Subcutaneous abdominal adipose tissue (tissue), 5 donors: ENCODE data around the gene HSPA1B.
"Not testable (repeated sequence)": the region's sequence is repeated elsewhere in the genome, so short reads cannot be mapped to it uniquely, and the experiment has no call there.

Experiments
- H3K27ac ChIP-seq: one replicate; pipeline ENCODE4 v1.7.0; 2013; ENCODE audit warnings: low read depth, mild to moderate bottlenecking, inconsistent platforms, low read length, moderate library complexity
- H3K27me3 ChIP-seq, 5 donors: one replicate each; pipeline ENCODE4 v1.7.0; 2013; ENCODE audit warnings: low read length in 5 of 5, inconsistent platforms in 1 of 5; ENCODE audit not compliant: control insufficient read depth in 5 of 5, insufficient read depth in 4 of 5
- H3K36me3 ChIP-seq, 5 donors: one replicate each; pipeline ENCODE4 v1.7.0; 2013; ENCODE audit warnings: low read length in 5 of 5; ENCODE audit not compliant: control insufficient read depth in 5 of 5, insufficient read depth in 5 of 5
- H3K4me1 ChIP-seq, 5 donors: one replicate each; pipeline ENCODE4 v1.7.0; 2013; ENCODE audit warnings: low read length in 5 of 5, mild to moderate bottlenecking in 3 of 5, moderate library complexity in 1 of 5; ENCODE audit not compliant: control insufficient read depth in 5 of 5, insufficient read depth in 5 of 5
- H3K4me3 ChIP-seq, 5 donors: one replicate each; pipeline ENCODE4 v1.7.0; 2013; ENCODE audit warnings: low read length in 5 of 5, low read depth in 1 of 5
- H3K9ac ChIP-seq, 5 donors: one replicate each; pipeline ENCODE4 v1.7.0; 2013; ENCODE audit warnings: low read length in 5 of 5, mild to moderate bottlenecking in 4 of 5, moderate library complexity in 3 of 5
- H3K9me3 ChIP-seq, 5 donors: one replicate each; pipeline ENCODE4 v1.7.0; 2013; ENCODE audit warnings: low read length in 5 of 5; ENCODE audit not compliant: control insufficient read depth in 5 of 5
- donor health status: healthy.
- donor health status: healthy.
- donor health status: healthy.
- donor health status: healthy.
- donor health status: healthy.

HSPA1B gene

GRCh38 chr6:31864818-31865204 is 37.3 kb downstream of the HSPA1B start:
- Histone ChIP-seq H3K27me3 (peaks cover 0 to 8% (median 0%) of the 10 kb centered on the region in 5 donors), H3K9ac (no peak overlapping the region), H3K4me3 (no peak overlapping the region), H3K9me3 (no peaks in the 10 kb centered on the region), H3K27ac (no peak overlapping the region), H3K36me3 (peaks cover 0 to 15% (median 12%) of the 10 kb centered on the region in 5 donors), H3K4me1 (peaks cover 3 to 26% (median 22%) of the 10 kb centered on the region in 5 donors)

DNA sequence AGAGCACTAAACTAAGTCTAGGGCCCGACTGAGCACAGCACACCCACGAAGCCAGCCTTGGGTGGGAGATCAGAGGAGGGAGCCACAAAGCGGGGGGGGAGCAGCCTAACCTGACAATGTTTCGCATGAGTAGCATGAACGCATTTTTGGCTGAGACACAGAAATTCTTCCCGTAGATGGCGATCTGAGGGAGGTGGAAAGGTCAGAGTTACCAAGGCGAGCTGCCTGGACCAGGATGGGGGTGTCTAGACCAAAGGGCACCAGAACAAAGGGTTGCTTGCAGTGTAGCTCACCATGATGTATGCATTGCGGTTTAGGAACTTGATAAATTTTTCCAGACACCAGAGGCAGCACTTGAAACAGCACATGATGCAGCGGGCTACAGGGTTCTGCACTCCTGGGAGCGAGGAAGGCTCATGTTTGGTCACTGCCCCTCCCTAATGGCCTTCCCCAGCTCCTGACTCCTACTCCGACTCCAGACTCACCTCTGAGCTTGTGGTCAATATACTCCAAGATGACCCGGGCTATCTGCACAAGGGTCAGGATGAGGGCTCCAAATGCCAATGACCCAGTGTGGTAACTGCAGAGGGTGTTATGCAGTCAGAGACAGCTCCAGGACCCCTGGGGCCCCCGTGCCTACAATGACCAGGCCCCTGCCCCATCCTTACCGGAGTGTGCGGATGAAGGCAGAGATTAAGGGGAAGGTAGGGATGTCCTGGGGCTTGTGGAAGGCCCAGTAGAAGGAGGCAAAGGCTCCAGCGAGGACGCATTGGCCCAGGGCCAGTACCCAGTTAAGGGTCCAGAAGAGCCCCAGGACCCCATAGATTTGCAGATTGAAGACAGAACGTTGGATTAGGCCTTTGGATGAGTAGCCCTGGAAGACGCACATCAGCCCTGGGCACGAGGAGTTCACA is 37.9 kb downstream of the HSPA1B start:
- no peaks in the 10 kb centered on the region for H3K9me3 ChIP-seq
- peaks cover 3 to 26% (median 22%) of the 10 kb centered on the region in 5 donors for H3K4me1 ChIP-seq
- H3K36me3 ChIP-seq = peaks cover 0 to 8% (median 6%) of the 10 kb centered on the region in 5 donors
- H3K9ac ChIP-seq = no peak overlapping the region
- H3K27me3 ChIP-seq = peaks cover 0 to 14% (median under 1%) of the 10 kb centered on the region in 5 donors
- H3K4me3 ChIP-seq = no peak overlapping the region
- no peak overlapping the region for H3K27ac ChIP-seq

DNA sequence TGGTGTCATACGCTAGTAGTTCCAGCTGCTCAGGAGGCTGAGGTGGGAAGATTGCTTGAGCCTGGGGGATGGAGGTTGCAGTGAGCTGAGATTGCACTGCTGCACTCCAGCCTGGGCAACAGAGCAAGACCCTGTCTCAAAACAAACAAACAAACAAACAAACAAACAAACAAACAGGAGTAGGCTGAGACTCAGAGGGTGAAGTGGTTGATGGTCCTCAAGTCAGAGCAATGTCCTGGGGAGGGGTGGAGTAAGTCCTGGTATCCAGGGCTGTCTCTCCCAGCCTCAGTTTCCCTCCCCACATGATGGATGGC is 41.1 kb downstream of the HSPA1B start:
- not testable (repeated sequence) for H3K4me3 ChIP-seq, H3K9me3 ChIP-seq, H3K9ac ChIP-seq, H3K36me3 ChIP-seq, H3K4me1 ChIP-seq, H3K27ac ChIP-seq
- peaks cover 0 to 20% (median 13%) of the 10 kb centered on the region in 5 donors for H3K27me3 ChIP-seq

GRCh38 chr6:31869343-31869742 is 41.8 kb downstream of the HSPA1B start:
- Histone ChIP-seq H3K27me3 (peaks cover 0 to 20% (median 13%) of the 10 kb centered on the region in 5 donors), H3K9me3 (no peaks in the 10 kb centered on the region), H3K9ac (no peak overlapping the region), H3K27ac (no peak overlapping the region), H3K4me1 (peaks cover 0 to 2% (median 1%) of the 10 kb centered on the region in 5 donors), H3K36me3 (no peaks in the 10 kb centered on the region), H3K4me3 (no peak overlapping the region)

GRCh38 chr6:31870385-31870921 is 42.9 kb downstream of the HSPA1B start:
- no peak overlapping the region for H3K9ac ChIP-seq
- no peak overlapping the region for H3K4me3 ChIP-seq
- no peak overlapping the region for H3K27ac ChIP-seq
- H3K36me3 ChIP-seq = no peaks in the 10 kb centered on the region
- H3K9me3 ChIP-seq = no peaks in the 10 kb centered on the region
- H3K27me3 ChIP-seq = peaks cover 0 to 20% (median 13%) of the 10 kb centered on the region in 5 donors
- H3K4me1 ChIP-seq = no peaks in the 10 kb centered on the region

DNA sequence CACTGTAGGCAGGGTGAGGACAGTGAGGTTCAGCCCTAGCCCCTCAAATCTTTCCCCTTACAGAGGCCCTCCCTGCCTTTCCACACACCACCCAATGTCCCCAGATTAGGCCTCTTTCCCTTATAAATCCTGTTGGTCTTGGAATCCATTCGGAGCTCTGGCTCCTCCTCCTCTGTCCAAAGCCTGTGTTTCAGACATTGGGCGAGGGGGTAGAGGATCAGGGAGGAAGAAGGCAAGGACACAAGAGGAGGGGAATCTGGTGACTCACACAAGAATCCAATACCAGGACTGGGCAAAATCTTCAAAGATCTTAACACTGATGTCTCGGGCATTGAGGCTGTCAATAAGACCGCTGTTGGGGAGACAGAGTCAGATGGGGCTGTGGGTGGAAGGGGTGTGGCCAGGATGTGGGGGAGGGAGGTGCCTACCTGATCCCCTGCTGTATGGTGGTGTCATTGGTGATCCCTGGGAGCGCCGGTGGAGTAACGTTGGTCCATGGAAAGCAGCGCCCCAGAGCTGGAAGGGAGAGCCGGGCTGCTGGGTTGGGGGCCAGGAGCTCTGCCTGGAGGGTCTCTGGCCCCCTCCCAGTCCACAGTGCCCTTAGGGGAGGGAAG is 43.6 kb downstream of the HSPA1B start:
- H3K27ac ChIP-seq = no peak overlapping the region
- H3K36me3 ChIP-seq = no peaks in the 10 kb centered on the region
- peaks cover 0 to 20% (median 13%) of the 10 kb centered on the region in 5 donors for H3K27me3 ChIP-seq
- H3K4me1 ChIP-seq = no peaks in the 10 kb centered on the region
- no peak overlapping the region for H3K4me3 ChIP-seq
- no peak overlapping the region for H3K9ac ChIP-seq
- no peaks in the 10 kb centered on the region for H3K9me3 ChIP-seq

- Histone ChIP-seq H3K27me3 (peaks cover 0 to 15% (median 12%) of the 10 kb centered on the region in 5 donors), H3K9me3 (no peaks in the 10 kb centered on the region), H3K36me3 (no peaks in the 10 kb centered on the region), H3K4me1 (peaks cover 0 to 8% (median 3%) of the 10 kb centered on the region in 5 donors), H3K9ac (no peak overlapping the region), H3K27ac (no peak overlapping the region), H3K4me3 (no peak overlapping the region)
These were observed 46.6 kb downstream of the HSPA1B start for GRCh38 chr6:31874084-31874670.

GRCh38 chr6:31874836-31875572 is 47.5 kb downstream of the HSPA1B start:
- no peak overlapping the region for H3K27ac ChIP-seq
- H3K9ac ChIP-seq = no peak overlapping the region
- H3K9me3 ChIP-seq = no peaks in the 10 kb centered on the region
- peaks cover 0 to 7% (median 6%) of the 10 kb centered on the region in 5 donors for H3K36me3 ChIP-seq
- peaks cover 0 to 8% (median 3%) of the 10 kb centered on the region in 5 donors for H3K4me1 ChIP-seq
- H3K27me3 ChIP-seq = peaks cover 0 to 13% (median 11%) of the 10 kb centered on the region in 5 donors
- no peak overlapping the region for H3K4me3 ChIP-seq

- Histone ChIP-seq H3K9me3 (no peaks in the 10 kb centered on the region), H3K9ac (no peak overlapping the region), H3K4me1 (peaks cover 0 to 8% (median 3%) of the 10 kb centered on the region in 5 donors), H3K4me3 (no peak overlapping the region), H3K36me3 (peaks cover 0 to 15% (median 15%) of the 10 kb centered on the region in 5 donors), H3K27me3 (peaks cover 0 to 9% (median 3%) of the 10 kb centered on the region in 5 donors), H3K27ac (no peak overlapping the region)
These were observed 48.3 kb downstream of the HSPA1B start for GRCh38 chr6:31875877-31876276.
